NOMO-1 (cell line): ENCODE measurements around the gene CASKIN1.
"Not testable (repeated sequence)": the region's sequence is repeated elsewhere in the genome, so short reads cannot be mapped to it uniquely, and the experiment has no call there.

Source experiments
- DNase-seq, 2 experiments: peaks; one replicate each; lab custom pipeline; 2025; ENCODE audit not compliant: unreplicated experiment in 2 of 2; lab: John Stamatoyannopoulos, UW

Gene CASKIN1

DNA sequence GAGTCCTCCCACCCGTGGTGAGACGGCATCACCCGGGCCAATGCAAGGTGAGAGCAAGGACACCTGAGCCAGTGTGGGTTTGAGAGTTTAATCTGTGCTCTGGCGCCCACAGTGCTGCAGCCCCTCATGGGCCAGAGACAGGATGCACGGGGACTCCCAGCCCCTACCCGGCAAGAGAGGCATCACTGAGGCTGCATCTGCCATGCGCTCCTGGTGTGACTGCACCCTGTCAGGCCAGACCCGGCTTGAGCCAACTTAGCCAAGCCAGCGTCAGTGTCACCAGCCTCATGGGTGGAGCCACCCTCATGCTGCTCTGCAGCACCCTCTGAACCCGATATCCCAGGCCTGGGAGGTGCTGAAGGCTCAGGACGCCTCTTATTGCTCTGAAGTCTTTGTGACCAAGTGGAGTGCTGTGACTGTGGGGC lies 15.5 kb upstream of the CASKIN1 start:
- DNase-seq: no peak

DNA sequence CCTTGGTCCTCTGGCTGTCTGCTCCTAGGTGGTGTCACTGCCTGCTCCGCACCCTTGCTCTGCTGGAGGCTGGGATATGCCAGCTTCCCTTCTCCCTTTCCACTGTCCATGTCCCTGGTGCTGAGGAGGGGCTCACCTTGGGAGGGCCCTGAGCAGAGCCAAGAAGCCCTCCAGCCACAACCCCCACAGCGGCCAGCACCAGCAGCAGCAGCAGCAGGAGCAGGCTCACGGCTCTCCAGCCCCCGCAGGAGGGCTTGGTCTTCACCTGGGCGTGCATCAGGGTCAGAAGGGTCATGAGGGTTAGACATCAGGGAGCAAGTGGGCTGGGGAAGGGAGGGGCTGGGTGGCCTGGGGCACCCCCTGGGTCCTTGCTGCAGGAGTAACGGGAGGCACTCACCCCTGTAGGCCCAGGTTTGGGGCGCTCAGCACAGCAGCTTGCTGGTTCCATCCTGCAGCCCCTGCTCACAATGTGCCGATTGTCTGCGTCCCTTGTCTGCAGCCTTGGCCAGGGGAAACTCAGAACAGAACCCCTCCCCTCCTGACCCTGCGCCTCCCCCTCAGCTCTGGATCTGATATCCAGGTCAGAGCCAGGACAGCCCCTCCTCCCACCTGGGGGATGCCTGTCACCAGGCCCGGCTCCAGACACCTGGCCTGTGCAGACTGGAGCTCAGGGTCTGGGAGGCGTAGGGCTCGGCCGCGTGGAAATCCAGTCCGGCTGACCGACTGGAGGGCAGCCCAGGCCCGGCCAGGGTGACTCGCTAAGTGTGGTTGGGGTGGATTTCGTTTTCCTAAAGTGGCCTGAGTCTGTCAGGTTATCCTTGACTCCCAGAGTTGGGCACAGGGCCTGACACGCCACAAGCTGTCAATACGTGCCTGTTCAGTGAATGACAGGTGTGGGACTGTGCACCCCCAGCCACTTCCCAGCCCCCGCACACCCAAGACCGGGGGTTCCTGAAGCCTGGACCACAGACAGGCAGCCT lies 14.3 kb upstream of the CASKIN1 start, which contains the start of gene BRICD5:
TSS of gene BRICD5 (minus strand) at position 478 of the 980 bp plus-strand sequence. CDS start at position 448, 30 bp downstream.
- DNase-seq: no peak

DNA sequence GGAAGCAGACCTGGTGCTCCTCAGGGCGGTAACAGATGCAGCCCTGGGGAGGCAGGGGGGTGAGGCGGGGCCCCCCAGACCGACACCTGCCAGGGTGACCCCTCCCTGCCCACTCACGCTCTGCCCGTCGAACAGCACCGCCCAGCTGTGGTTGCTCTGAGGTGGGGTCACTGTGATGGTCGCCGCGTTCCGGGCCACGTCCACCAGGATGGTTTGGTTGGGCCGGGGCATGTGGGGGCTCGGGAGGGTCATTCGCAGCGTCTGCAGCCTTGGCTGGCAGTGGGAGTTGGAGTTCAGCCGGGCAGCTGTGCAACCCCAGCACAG lies 13.6 kb upstream of the CASKIN1 start:
- no peak for DNase-seq

DNA sequence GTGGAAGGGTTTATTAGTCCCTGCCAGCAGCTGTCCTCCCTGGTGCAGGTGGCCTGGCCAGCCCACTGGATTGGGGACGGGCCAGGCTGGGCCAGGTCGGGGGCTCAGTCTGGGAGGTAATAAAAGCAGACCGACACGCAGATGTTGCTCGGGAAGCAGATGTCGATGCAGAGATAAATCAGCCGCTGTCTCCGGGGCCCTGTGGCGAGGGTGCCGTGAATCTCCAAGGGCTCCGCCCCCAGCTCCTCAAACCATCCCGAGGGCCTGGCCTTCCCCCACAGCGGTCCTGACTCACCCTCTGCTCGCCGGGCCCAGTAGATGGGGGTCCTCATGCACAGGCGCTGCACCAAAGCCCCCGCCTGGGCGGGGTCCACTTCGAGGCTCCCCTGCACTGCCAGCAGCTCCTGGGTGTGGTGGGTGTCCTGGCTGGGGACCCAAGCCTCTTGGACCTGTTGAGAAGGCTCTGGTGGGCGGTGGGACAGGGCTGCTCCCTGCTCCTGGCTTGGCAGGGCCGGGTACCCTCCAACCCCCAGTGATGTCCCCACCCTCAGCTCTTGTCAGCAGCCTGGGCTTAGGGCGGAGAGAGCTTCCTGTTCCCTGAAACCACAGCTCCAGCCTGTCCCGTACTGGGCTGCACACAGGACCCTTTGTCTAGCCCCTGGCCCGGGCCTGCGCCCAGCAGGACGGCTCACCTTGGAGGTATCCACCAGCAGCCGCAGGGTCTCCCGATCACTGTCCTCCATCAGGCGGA lies 13.0 kb upstream of the CASKIN1 start:
- DNase-seq: no peak

DNA sequence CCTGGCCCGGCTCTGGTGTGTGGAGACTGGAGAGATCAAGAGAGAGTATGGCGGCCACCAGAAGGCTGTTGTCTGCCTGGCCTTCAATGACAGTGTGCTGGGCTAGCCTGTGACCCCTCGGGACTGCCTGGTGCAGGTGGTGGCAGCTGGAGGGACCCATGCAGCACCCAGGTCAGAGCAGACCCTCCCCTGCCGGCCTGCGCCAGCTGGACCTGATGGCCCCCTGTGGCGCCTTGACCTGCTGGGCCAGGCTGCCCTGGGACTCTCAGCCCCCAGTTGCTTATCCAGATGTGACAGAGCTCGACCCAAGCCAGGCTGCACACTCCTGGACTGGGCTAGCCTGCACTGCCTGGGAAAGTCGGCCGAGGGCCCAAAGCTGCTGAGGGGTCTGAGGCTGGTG lies 12.4 kb upstream of the CASKIN1 start:
- DNase-seq: no peak

DNA sequence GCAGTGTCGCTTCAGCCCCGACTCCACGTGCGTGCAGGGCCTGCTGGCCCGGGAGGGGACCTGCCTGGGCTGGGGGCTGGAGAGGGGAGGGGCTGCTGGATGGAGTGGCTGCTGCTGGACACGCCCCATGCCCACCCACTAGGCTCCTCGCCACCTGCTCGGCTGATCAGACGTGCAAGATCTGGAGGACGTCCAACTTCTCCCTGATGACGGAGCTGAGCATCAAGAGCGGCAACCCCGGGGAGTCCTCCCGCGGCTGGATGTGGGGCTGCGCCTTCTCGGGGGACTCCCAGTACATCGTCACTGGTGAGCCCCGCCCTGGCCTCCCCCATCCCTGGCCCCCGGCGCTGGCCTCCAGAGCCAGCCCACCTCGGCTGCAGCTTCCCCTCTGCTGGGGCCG lies 11.9 kb upstream of the CASKIN1 start:
- DNase-seq: no peak

DNA sequence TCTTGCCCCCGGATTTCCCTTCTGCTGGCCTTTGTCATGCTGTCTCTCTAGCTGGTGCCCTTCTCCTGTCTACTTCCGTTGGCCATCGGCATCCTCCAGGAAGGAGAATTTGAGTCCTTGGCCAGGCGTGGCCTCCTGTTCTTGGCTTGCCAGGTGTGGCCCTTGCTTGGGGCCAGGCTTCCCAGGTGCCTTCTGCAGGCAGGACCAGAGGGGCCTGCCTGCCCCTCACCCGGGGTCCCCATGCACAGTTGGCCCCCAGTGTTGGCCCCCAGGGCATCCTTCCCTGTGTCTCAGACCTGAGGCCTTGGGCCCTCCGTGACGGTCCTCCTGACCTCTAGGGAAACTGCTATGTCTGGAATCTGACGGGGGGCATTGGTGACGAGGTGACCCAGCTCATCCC lies 11.5 kb upstream of the CASKIN1 start:
- DNase-seq: no peak

DNA sequence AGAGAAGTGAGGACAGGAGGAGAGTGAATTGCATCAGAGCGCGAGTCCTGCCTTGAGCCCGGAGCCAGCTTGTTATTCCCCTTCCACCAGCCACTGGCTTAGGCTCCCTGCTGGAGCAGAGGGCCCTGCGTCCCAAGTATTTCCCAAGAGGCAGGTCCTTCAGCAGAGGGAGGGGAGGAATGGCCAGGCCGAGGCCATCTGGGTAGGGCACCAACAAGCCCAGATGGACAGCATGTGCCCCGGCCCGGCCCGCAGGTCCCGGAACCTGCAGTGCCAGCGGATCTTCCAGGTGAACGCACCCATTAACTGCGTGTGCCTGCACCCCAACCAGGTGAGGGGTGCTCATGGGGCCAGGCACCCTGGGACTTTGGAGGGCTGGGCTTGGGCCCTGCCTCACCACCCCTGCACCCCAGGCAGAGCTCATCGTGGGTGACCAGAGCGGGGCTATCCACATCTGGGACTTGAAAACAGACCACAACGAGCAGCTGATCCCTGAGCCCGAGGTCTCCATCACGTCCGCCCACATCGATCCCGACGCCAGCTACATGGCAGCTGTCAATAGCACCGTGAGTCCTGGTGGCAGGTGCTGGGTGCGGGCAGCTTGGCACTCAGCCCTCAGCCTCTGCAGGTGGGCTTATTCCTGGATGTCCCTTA lies 10.5 kb upstream of the CASKIN1 start:
- DNase-seq: no peak

DNA sequence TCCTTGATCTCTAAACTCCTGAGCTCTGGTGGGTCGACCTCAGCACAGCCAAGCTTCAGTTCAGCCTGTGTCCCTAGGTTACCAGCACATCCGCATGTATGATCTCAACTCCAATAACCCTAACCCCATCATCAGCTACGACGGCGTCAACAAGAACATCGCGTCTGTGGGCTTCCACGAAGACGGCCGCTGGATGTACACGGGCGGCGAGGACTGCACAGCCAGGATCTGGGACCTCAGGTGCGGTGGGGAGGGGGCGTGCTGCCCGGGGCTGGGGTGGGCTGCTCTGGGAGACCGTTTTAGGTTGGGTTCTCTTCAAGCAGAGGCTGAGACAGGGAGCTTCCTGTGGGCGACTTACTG lies 10.0 kb upstream of the CASKIN1 start:
- no peak for DNase-seq

DNA sequence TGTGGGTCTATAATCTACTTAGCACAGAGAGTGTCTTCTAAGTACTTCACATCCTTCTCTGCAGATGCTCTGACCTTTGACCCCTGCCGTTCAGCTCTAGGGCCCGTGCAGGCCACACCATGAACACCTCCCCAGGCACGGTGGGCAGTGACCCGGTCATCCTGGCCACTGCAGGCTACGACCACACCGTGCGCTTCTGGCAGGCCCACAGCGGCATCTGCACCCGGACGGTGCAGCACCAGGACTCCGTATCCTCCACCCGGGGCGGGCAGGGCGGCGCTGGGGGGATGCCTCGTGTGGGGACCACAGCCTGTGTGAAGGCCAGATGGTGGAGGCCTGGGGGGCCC lies 9.5 kb upstream of the CASKIN1 start:
- DNase-seq: no peak

DNA sequence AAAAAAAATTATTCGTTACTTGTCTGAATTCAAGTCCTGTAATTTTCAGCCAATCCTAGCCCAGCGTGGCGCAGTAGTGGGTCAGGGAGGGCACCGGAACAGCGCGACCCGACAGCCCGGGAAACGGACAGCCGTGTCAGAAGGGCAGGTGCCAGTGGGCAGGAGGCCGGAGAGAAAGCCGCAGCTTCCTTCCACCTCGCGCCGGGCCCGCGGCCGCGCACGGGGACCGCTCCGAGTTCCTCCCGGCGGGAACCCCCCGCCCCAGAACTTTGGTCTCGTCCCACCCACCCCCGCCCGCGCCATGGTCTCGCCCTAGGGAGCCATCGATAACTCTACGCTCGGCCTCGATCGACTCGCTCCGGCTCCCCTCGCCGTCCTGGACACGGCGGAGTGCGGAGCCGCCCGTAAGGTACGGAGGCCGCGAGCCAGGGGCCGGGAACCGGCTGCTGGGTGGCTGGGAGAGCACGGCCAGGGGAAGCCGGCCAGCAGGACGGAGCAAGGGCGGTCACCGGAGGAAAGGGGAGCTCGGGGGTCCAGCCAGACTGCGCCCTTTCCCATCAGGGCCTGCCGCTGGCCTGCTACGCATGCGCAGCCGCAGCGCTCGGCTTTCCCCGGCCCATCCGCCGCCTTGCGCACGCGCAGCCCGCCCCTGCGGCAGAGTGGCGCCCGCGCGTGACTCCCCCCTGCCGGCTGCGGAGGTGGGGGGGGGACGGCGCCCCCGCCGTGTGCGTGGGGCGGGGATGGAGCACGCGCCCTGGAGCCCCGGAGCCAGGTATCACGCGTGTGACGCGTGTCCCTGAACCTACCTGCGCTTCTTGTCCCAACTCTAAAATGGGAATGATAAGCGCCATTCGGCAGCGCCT lies 8.9 kb upstream of the CASKIN1 start, which contains the start of gene MLST8:
TSS of gene MLST8 (plus strand) at position 351 of the 863 bp plus-strand sequence. CDS start 632 bp downstream, outside the sequence.
- DNase-seq: peak; percentile 74 to 82

DNA sequence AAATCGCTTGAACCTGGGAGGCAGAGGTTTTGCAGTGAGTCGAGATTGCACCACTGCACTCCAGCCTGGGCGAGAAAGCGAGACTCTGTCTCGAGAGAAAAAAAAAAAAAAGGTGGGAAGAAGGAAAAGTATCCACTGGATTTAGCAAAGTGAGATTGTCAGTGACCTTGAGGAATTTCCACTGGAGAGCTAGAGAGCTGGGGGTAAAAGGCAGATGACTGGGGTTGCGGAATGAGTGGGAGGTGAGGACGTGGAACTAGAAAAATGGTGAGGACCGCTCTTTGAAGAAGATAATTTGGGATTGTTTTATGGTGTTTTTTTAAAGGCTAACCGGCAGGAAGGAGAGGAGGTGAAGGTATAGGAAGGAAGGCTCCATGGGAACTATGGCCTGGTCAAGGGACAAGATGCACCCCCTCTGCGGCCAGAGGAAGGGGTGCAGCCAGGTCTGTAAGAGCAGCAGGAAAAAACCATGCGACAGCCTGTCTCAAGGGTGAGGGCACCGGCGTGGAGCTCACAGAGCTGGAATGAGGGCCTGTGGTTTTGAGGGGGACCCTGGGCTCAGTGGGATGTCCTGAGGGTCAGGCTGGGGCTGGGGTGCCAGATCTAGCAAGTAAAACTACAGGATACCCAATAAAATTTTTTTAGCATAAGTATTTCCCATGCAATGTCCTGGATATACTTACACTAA lies 8.2 kb upstream of the CASKIN1 start:
- DNase-seq: no peak

DNA sequence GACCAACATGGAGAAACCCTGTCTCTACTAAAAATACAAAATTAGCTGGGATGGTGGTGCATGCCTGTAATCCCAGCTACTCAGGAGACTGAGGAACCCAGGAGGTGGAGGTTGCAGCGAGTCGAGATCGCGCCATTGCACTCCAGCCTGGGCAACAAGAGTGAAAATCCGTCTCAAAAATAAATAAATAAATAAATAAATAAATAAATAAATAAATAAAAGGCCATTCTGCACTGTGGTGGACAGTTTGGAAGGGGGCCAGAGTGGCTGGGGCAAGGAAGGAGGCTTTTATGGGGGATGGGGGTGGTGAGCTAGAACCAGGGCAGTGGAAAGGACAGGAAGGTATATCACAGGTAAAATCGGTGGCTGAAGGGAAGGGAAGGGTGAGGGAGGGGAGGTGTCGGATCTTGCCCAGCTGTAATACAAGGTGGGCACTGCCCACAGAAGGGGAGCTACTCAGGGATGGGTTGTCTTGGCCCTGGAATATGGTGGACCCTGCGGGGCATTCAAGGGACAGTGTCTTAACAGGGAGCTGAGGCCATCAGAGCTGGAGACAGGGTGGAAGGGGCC lies 6.8 kb upstream of the CASKIN1 start:
- not testable (repeated sequence) for DNase-seq

DNA sequence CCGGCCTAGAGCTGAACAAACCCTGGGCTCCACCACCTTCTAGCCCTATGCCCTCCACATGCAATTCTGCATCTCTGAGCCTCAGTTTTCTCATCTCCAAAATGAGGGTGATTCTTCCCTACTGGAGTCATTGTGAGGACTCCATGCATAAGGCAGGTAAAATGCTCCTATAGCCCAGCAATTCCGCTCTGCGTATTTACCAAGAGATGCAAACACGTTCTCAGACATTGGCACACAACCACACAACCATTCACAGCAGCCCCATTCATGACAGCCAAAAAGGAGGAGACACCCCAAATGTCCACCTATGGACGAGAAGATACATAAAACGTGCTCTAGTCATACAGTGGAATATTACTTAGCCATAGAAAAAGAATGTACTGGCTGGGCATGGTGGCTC lies 3.9 kb upstream of the CASKIN1 start:
- no peak for DNase-seq

DNA sequence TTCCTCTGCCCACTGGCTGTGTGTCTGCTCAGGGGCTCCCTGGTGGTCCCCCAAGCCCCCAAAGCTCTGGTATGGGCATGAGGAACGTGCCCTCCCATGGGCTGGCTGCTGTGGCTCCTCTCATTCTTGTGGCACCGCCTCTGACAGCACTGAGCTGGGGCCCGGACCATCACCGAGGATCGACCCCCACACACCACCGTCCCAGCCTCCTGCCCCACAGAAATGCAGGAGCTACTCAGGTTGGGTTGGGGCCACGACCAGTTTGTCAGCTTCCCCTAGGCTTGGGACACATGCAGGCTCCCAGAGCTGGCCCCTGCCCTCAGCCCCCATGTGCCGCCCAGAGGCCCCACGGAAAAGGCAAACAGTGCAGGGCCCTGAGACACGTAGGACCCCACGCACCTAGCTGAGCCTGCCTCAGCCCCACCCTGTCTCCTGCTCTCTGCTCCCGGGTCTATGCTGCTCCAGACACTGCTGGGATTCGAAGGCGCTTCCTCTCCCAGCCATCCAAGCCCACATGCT lies 3.3 kb upstream of the CASKIN1 start:
- DNase-seq: no peak

DNA sequence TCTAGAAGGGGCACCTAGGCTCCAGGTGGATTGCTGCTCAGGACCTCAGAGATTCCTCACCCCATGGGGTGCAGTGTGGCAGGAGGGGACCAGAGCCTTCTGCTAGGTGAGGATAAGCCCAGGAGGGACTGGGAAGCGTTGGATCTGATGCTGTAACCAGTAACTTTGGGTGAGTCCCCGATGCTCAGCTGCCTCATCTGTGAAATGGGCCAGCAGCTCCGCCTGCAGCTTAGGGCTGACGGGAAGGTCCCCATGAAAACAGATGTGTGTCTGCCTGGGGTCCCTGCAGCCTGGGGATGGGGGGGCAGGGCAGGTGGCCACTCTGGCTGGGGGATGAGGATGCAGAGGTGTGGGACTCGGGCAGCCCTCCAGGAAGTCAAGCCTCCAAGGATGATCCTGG lies 2.7 kb upstream of the CASKIN1 start:
- no peak for DNase-seq

DNA sequence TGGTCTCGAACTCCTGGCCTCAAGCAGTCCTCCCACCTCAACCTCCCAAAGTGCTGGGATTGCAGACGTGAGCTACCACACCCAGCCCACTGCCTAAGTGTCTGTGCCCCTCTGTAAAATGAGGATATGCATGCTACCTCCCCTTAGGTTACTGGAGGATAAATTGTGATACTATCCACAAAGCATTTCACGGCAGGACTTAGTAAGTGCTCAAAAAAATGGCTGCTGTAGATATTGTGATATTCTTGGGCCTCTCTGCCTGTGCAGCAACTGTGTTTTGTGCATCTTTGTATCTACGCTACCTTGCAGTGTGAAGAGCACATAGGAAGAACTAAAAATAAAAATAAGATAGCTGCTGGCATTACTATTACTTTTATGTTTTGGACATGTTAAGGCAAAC lies 1.9 kb upstream of the CASKIN1 start:
- no peak for DNase-seq

DNA sequence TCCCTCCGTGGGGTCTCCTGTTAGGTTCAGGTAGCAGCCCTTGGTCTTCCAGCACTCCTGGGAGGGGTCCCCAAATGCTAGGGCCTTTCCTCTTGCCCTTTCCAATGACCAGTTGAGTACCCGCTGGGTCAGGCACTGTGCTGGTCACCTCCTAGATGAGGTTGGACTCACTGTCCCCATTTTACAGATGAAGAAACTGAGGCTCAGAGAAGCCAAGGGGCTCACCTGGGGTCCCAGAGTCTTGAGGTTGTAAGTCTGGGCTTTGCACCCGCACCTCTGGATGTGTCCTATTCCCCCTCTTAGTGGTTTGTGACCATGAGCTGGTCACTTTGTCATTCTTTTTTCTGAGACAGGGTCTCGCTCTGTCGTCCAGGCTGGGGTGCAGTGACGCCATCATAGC lies 1.4 kb upstream of the CASKIN1 start:
- no peak for DNase-seq

DNA sequence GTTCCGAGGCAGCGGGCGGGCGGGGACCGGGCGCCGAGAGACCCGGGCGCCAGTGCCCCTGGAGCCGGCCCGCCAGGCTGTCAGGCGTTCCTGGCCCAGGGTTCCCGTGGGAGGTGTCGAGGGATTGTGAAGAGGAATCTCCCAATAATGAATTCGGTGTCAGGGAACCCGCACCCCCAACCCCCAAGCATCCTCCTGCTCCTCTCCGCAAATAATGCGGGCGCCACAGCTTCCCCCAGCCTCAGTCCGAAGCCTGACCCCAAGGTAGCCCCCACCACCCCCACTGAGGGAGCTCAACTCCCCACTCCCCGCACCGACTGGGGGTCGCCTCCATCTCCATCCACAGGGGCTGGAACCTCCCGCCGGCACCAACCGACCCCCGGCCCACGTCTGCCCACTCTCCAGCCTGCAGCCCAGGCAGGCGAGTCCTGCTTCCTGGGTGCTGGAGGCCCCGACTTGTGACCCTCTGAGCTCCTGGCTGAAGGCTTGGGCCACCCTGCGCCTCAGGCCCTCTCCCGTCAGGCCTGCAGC lies 641 bp upstream of the CASKIN1 start:
- DNase-seq: no peak
